ENCODE measurements around the gene IL17RC.

The IL17RC gene

DNA sequence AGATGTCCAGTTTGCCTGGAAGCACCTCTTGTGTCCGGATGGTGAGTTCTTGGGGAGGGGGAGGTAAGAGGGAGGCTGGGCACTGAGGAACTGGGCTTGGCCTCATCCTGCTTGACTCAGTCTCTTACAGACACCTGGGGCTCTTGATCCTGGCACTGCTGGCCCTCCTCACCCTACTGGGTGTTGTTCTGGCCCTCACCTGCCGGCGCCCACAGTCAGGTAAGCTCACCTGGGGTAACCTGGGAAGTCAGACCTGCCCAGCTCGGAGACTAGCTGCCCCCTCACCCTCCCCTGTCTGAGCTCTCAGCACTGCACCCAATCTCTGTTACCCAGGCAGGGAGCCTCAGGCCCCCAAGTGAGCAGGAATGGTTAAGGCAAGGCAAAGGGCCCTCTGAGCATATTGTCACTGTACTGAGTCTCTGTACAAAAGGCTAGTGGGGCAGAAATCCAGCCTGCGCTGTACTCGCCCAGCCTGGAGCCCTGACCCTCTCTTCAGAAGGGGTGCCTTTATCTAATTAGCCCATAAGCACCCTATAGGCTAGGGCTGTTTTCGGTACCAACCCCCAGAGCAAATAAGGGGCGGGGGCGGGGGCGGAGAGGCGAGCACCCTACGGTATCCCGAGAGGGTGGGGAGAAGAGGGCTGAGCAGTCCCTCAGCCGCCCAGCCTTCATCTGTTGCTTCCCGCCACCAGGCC lies 2.2 kb upstream of the IL17RC start:
- H3K14ac ChIP-seq (ENCODE audit: low read length), result no peak overlapping the region
- H4K91ac ChIP-seq (ENCODE audit: low read depth, low read length), result peak overlapping the region; percentile 84
- peaks cover 2 to 3% of the 10 kb centered on the region in 2 experiments for H3K36me3 ChIP-seq (ENCODE audit: control insufficient read depth in 1 of 2, insufficient read depth in 2 of 2, low read length in 2 of 2)
- peaks cover 17% of the 10 kb centered on the region for H3K79me1 ChIP-seq (ENCODE audit: low read length)
- no peak overlapping the region for H2BK5ac ChIP-seq (ENCODE audit: low read depth, low read length, poor library complexity)
- H4K8ac ChIP-seq (ENCODE audit: low read depth, low read length), result peak overlapping the region; percentile 94
- no peak overlapping the region for H3K23ac ChIP-seq (ENCODE audit: low read length)
- peak overlapping the region; percentile 74 for H3K4me2 ChIP-seq (ENCODE audit: low read length)
- peak overlapping the region; percentile 90 for H2AFZ ChIP-seq (ENCODE audit: insufficient read depth, low read length, poor library complexity)
- no peak overlapping the region for H3K4ac ChIP-seq (ENCODE audit: low read depth, low read length)
- no peak overlapping the region for H2AK5ac ChIP-seq (ENCODE audit: low read length)
- DNase-seq, result no peak
- H2BK120ac ChIP-seq (ENCODE audit: insufficient read depth, low read length, poor library complexity), result no peak overlapping the region
- no peaks in the 10 kb centered on the region for H3K27me3 ChIP-seq (ENCODE audit: insufficient read depth, low read length)
- H3K27ac ChIP-seq (ENCODE audit: low read depth, low read length), result no peak overlapping the region
- no peak overlapping the region for H3K9ac ChIP-seq (ENCODE audit: low read length)
- peaks cover 10% of the 10 kb centered on the region for H3K79me2 ChIP-seq (ENCODE audit: control insufficient read depth, insufficient read depth, low read length, poor library complexity)
- H2BK12ac ChIP-seq (ENCODE audit: low read length), result no peak overlapping the region
- peak overlapping the region; percentile 78 for H3K4me3 ChIP-seq (ENCODE audit: low read depth, low read length)
- WGBS (ENCODE audit: extremely low coverage, insufficient coverage, insufficient read length), result no CpG with 5 or more reads among the region's 15 CpGs
- peak overlapping the region; percentile 84 for H4K12ac ChIP-seq (ENCODE audit: low read depth, low read length)
- no peak overlapping the region for H3K18ac ChIP-seq (ENCODE audit: low read length)
- no peaks in the 10 kb centered on the region for H3K9me3 ChIP-seq (ENCODE audit: insufficient read depth, low read depth, low read length)
- H3K4me1 ChIP-seq (ENCODE audit: control insufficient read depth in 1 of 2, insufficient read depth in 2 of 2, low read length in 2 of 2), result peaks cover 8 to 17% of the 10 kb centered on the region in 2 experiments

DNA sequence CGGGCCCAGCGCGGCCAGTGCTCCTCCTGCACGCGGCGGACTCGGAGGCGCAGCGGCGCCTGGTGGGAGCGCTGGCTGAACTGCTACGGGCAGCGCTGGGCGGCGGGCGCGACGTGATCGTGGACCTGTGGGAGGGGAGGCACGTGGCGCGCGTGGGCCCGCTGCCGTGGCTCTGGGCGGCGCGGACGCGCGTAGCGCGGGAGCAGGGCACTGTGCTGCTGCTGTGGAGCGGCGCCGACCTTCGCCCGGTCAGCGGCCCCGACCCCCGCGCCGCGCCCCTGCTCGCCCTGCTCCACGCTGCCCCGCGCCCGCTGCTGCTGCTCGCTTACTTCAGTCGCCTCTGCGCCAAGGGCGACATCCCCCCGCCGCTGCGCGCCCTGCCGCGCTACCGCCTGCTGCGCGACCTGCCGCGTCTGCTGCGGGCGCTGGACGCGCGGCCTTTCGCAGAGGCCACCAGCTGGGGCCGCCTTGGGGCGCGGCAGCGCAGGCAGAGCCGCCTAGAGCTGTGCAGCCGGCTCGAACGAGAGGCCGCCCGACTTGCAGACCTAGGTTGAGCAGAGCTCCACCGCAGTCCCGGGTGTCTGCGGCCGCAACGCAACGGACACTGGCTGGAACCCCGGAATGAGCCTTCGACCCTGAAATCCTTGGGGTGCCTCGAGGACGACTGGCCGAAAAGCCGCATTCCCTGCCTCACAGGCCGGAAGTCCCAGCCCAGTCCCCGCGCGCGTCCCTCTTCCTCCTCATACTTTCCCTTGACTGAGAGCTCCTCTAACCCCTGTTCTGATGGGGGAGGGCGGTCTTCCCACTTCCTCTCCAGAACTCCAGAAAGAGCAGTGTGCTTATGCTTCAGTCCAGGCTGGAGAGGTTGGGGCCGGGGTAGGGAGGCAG lies 1.4 kb upstream of the IL17RC start:
- no peak overlapping the region for H2AK5ac ChIP-seq (ENCODE audit: low read length)
- DNase-seq, result peak; percentile 57 to 77
- no peaks in the 10 kb centered on the region for H3K27me3 ChIP-seq (ENCODE audit: insufficient read depth, low read length)
- H3K4ac ChIP-seq (ENCODE audit: low read depth, low read length), result peak overlapping the region; percentile 18
- peak overlapping the region; percentile 90 for H2AFZ ChIP-seq (ENCODE audit: insufficient read depth, low read length, poor library complexity)
- H2BK12ac ChIP-seq (ENCODE audit: low read length), result peak overlapping the region; percentile 25
- H3K9me3 ChIP-seq (ENCODE audit: insufficient read depth, low read depth, low read length), result no peaks in the 10 kb centered on the region
- peak overlapping the region; percentile 40 for H2BK120ac ChIP-seq (ENCODE audit: insufficient read depth, low read length, poor library complexity)
- peaks cover 8 to 17% of the 10 kb centered on the region in 2 experiments for H3K4me1 ChIP-seq (ENCODE audit: control insufficient read depth in 1 of 2, insufficient read depth in 2 of 2, low read length in 2 of 2)
- H4K8ac ChIP-seq (ENCODE audit: low read depth, low read length), result peak overlapping the region; percentile 94
- peaks cover 17% of the 10 kb centered on the region for H3K79me1 ChIP-seq (ENCODE audit: low read length)
- peak overlapping the region; percentile 76 for H3K14ac ChIP-seq (ENCODE audit: low read length)
- H3K27ac ChIP-seq (ENCODE audit: low read depth, low read length), result peak overlapping the region; percentile 83
- WGBS (ENCODE audit: extremely low coverage, insufficient coverage, insufficient read length), result no CpG with 5 or more reads among the region's 99 CpGs
- peak overlapping the region; percentile 71 for H3K18ac ChIP-seq (ENCODE audit: low read length)
- peak overlapping the region; percentile 77 for H2BK5ac ChIP-seq (ENCODE audit: low read depth, low read length, poor library complexity)
- H4K91ac ChIP-seq (ENCODE audit: low read depth, low read length), result peak overlapping the region; percentile 84
- H3K4me3 ChIP-seq (ENCODE audit: low read depth, low read length), result peak overlapping the region; percentile 78
- peaks cover 10% of the 10 kb centered on the region for H3K79me2 ChIP-seq (ENCODE audit: control insufficient read depth, insufficient read depth, low read length, poor library complexity)
- H3K9ac ChIP-seq (ENCODE audit: low read length), result peak overlapping the region; percentile 86
- peak overlapping the region; percentile 84 for H4K12ac ChIP-seq (ENCODE audit: low read depth, low read length)
- peak overlapping the region; percentile 74 for H3K4me2 ChIP-seq (ENCODE audit: low read length)
- peaks cover 2 to 3% of the 10 kb centered on the region in 2 experiments for H3K36me3 ChIP-seq (ENCODE audit: control insufficient read depth in 1 of 2, insufficient read depth in 2 of 2, low read length in 2 of 2)
- H3K23ac ChIP-seq (ENCODE audit: low read length), result no peak overlapping the region

DNA sequence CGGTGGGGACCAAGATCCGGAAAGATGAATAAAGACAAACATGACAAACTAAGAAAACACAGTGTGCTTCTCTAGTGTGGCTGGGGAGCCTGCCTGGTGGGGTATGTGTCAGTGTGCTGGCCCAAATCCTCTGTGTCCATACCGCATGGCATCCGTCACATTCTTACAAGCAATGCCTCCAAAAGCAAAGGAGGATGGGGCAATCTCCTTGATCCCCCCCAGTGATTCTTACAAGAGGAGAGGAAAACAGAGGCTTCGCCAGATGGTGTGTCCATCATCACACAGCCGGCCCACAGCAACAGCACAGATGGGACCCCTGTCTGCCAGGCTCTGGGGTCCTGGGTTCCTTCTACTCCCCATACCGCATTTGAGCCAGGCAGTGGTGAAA lies 558 bp upstream of the IL17RC start:
- Histone ChIP-seq H4K12ac (ENCODE audit: low read depth, low read length) (peak overlapping the region; percentile 54), H3K36me3 (ENCODE audit: control insufficient read depth in 1 of 2, insufficient read depth in 2 of 2, low read length in 2 of 2) (peaks cover 0 to under 1% of the 10 kb centered on the region in 2 experiments), H3K4me1 (ENCODE audit: control insufficient read depth in 1 of 2, insufficient read depth in 2 of 2, low read length in 2 of 2) (peaks cover 8 to 17% of the 10 kb centered on the region in 2 experiments), H2BK5ac (ENCODE audit: low read depth, low read length, poor library complexity) (peak overlapping the region; percentile 34), H2AK5ac (ENCODE audit: low read length) (peak overlapping the region; percentile 51), H3K79me2 (ENCODE audit: control insufficient read depth, insufficient read depth, low read length, poor library complexity) (peaks cover 10% of the 10 kb centered on the region), H3K9me3 (ENCODE audit: insufficient read depth, low read depth, low read length) (no peaks in the 10 kb centered on the region), H3K79me1 (ENCODE audit: low read length) (peaks cover 17% of the 10 kb centered on the region), H3K27me3 (ENCODE audit: insufficient read depth, low read length) (no peaks in the 10 kb centered on the region), H3K4ac (ENCODE audit: low read depth, low read length) (peak overlapping the region; percentile 25), H3K9ac (ENCODE audit: low read length) (no peak overlapping the region), H3K18ac (ENCODE audit: low read length) (peak overlapping the region; percentile 44), H2BK12ac (ENCODE audit: low read length) (peak overlapping the region; percentile 61), H3K23ac (ENCODE audit: low read length) (no peak overlapping the region), H3K4me2 (ENCODE audit: low read length) (peak overlapping the region; percentile 64), H3K4me3 (ENCODE audit: low read depth, low read length) (no peak overlapping the region), H4K91ac (ENCODE audit: low read depth, low read length) (peak overlapping the region; percentile 73), H2BK120ac (ENCODE audit: insufficient read depth, low read length, poor library complexity) (peak overlapping the region; percentile 16), H3K14ac (ENCODE audit: low read length) (peak overlapping the region; percentile 47), H2AFZ (ENCODE audit: insufficient read depth, low read length, poor library complexity) (peak overlapping the region; percentile 33), H3K27ac (ENCODE audit: low read depth, low read length) (peak overlapping the region; percentile 60), H4K8ac (ENCODE audit: low read depth, low read length) (peak overlapping the region; percentile 80)
- peak; percentile 46 to 59 for DNase-seq
- WGBS (ENCODE audit: extremely low coverage, insufficient coverage, insufficient read length), result no CpG with 5 or more reads among the region's 7 CpGs

DNA sequence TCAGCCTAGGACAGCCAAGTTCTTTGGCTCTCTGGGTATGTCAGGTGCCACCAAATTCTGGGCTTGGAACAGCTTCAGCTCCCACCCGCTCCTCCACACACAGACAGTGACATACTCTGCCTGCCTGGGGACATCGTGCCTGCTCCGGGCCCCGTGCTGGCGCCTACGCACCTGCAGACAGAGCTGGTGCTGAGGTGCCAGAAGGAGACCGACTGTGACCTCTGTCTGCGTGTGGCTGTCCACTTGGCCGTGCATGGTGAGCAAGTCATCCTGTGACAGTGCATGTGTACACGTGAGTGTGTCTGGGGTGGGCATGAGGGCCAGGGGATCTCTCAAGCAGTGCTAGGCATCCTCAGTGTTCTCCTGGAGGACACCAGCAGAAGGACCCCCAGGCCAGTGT lies 922 bp downstream of the IL17RC start:
- Histone ChIP-seq H2BK12ac (ENCODE audit: low read length) (no peak overlapping the region), H2AFZ (ENCODE audit: insufficient read depth, low read length, poor library complexity) (no peak overlapping the region), H3K4me1 (ENCODE audit: control insufficient read depth in 1 of 2, insufficient read depth in 2 of 2, low read length in 2 of 2) (peaks cover 8 to 17% of the 10 kb centered on the region in 2 experiments), H2BK120ac (ENCODE audit: insufficient read depth, low read length, poor library complexity) (no peak overlapping the region), H4K91ac (ENCODE audit: low read depth, low read length) (no peak overlapping the region), H3K4me2 (ENCODE audit: low read length) (no peak overlapping the region), H3K4me3 (ENCODE audit: low read depth, low read length) (no peak overlapping the region), H3K18ac (ENCODE audit: low read length) (no peak overlapping the region), H3K79me1 (ENCODE audit: low read length) (peaks cover 17% of the 10 kb centered on the region), H3K23ac (ENCODE audit: low read length) (no peak overlapping the region), H2BK5ac (ENCODE audit: low read depth, low read length, poor library complexity) (no peak overlapping the region), H3K4ac (ENCODE audit: low read depth, low read length) (no peak overlapping the region), H3K9ac (ENCODE audit: low read length) (no peak overlapping the region), H3K27ac (ENCODE audit: low read depth, low read length) (no peak overlapping the region), H3K9me3 (ENCODE audit: insufficient read depth, low read depth, low read length) (no peaks in the 10 kb centered on the region), H3K27me3 (ENCODE audit: insufficient read depth, low read length) (no peaks in the 10 kb centered on the region), H2AK5ac (ENCODE audit: low read length) (no peak overlapping the region), H3K14ac (ENCODE audit: low read length) (no peak overlapping the region), H4K8ac (ENCODE audit: low read depth, low read length) (no peak overlapping the region), H3K79me2 (ENCODE audit: control insufficient read depth, insufficient read depth, low read length, poor library complexity) (peaks cover 10% of the 10 kb centered on the region), H4K12ac (ENCODE audit: low read depth, low read length) (no peak overlapping the region), H3K36me3 (ENCODE audit: control insufficient read depth in 1 of 2, insufficient read depth in 2 of 2, low read length in 2 of 2) (no peaks in the 10 kb centered on the region)
- DNase-seq, result no peak
- no CpG with 5 or more reads among the region's 10 CpGs for WGBS (ENCODE audit: extremely low coverage, insufficient coverage, insufficient read length)

All from trophoblast cell (in vitro differentiated cells and primary cell).